ENCODE results near the gene NELFA. TPM values are rescaled to one million over a fixed set of nuclear protein-coding genes. Genes with fewer than 3 reads are reported as not detected.

NELFA gene
- total and polyA plus RNA-seq, 11 donors: 8.1 to 14.9 (median 10.4) TPM

DNA sequence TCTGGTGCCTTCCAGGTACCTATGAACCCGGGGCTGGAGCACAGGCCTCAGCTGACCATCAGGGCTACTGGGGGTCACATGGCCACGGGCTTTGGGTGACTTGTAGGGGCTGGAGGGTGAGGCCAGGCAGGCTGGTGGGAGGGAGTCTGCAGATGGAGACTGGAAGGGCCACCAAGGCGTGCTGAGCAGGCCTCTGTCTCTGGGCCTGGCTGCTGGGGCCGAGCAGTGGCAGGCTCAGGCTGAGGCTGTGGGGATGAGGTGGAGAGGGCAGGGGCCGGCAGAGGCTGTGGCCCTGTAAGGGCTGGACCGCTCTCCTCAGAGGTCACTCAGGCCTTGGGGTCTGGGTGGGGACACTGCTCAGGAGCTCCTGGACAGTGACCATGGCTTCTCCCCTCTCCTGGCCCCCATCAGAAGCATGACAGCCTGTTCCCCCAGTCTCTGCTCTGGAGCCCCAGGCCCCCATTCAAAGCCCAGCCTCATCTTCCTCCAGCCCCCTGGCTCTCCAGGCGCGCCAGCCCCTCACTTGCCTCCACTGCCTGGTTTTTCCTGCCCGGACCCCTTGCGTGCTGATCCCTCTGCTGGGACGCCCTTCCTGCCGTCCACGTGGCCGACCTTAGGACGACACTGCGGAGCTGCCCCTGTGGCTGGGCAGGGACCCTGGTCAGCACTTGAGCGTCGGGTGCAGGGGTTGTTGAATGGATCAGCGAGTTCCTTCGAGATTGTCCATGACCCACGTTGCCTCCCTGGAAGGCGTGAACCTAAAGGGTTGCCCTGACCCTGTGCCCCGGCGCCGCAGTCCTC, 39.2 kb upstream of the NELFA start:
- TF ChIP-seq POLR2A (IDR thresholded peaks at IDR 0.05): no peak
- TF ChIP-seq, protein P1, sequence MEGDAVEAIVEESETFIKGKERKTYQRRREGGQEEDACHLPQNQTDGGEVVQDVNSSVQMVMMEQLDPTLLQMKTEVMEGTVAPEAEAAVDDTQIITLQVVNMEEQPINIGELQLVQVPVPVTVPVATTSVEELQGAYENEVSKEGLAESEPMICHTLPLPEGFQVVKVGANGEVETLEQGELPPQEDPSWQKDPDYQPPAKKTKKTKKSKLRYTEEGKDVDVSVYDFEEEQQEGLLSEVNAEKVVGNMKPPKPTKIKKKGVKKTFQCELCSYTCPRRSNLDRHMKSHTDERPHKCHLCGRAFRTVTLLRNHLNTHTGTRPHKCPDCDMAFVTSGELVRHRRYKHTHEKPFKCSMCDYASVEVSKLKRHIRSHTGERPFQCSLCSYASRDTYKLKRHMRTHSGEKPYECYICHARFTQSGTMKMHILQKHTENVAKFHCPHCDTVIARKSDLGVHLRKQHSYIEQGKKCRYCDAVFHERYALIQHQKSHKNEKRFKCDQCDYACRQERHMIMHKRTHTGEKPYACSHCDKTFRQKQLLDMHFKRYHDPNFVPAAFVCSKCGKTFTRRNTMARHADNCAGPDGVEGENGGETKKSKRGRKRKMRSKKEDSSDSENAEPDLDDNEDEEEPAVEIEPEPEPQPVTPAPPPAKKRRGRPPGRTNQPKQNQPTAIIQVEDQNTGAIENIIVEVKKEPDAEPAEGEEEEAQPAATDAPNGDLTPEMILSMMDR (IDR thresholded peaks at IDR 0.05): no peak
- Histone ChIP-seq H3K27ac (no peak overlapping the region), H3K27me3 (peaks cover 7 to 59% (median 20%) of the 10 kb centered on the region in 9 donors), H3K4me1 (peaks cover 0 to under 1% (median 0%) of the 10 kb centered on the region in 12 donors), H3K4me3 (no peak overlapping the region), H3K9me3 (peaks cover 0 to 5% (median 0%) of the 10 kb centered on the region in 12 donors), H3K36me3 (no peaks in the 10 kb centered on the region)
- DNase-seq (no peak), ATAC-seq (no peak)
- intact Hi-C loops (cut with DNase I): no loop called here
- 86 to 88% (median 87%) methylated on average over 21 to 25 of the region's 25 CpGs for WGBS, 4 donors

DNA sequence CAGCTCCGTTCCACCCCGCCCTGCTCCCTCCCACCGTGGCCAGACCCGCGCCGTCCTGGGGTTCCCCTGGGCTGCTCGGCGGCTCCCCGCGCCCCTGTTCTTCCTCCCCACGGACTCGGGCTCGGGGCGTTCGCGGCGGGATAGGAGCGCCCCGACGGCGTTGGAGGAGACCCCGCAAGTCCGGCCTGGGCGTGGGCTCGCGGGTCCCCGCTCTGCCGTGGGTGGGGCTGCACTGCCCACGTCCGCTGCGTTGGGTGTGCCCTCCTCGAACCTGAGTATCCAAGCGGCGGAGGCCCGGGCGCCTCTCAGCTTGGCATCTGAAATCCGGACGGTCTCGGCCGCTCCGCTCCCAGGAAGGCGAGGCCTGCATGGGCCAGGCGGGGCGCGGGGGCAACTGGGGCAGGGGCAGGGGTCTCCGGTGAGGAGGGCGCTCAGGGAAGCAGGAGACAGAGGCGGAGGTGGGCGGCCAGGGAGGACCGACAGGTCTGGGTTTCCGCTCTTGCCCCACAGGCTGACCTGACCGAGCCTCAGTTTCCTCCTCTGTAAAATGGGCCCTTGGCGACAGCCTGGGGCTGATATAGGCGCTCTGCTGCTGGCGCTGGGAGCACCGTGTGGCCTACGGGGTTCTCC, 38.4 kb upstream of the NELFA start:
- Histone ChIP-seq H3K4me1 (peaks cover 0 to 9% (median 2%) of the 10 kb centered on the region in 12 donors), H3K9me3 (peaks cover 0 to 5% (median 0%) of the 10 kb centered on the region in 12 donors), H3K27me3 (peaks cover 16 to 60% (median 28%) of the 10 kb centered on the region in 9 donors), H3K36me3 (no peaks in the 10 kb centered on the region), H3K4me3 (no peak overlapping the region), H3K27ac (no peak overlapping the region)
- intact Hi-C loops (cut with DNase I): no loop called here
- peak in 1 of 5 donors; percentile 17 for DNase-seq
- no peak for TF ChIP-seq POLR2A (IDR thresholded peaks at IDR 0.05)
- ATAC-seq: no peak
- 40 to 63% (median 41%) methylated on average over 14 to 57 of the region's 57 CpGs for WGBS, 4 donors

- 62 to 71% (median 68%) methylated on average over 14 to 28 of the region's 28 CpGs for WGBS, 4 donors
- DNase-seq: no peak
- intact Hi-C loops (cut with DNase I): no loop called here
- no peaks in the 10 kb centered on the region for H3K36me3 ChIP-seq
- no peak for TF ChIP-seq POLR2A (IDR thresholded peaks at IDR 0.05)
- TF ChIP-seq, protein P1 (IDR thresholded peaks at IDR 0.05): no peak
- H3K4me3 ChIP-seq: no peak overlapping the region
- H3K4me1 ChIP-seq: peaks cover 0 to 17% (median 7%) of the 10 kb centered on the region in 12 donors
- H3K27ac ChIP-seq: no peak overlapping the region
- no peak for ATAC-seq
- peaks cover 19 to 60% (median 33%) of the 10 kb centered on the region in 9 donors for H3K27me3 ChIP-seq
- H3K9me3 ChIP-seq: peaks cover 0 to 5% (median 0%) of the 10 kb centered on the region in 12 donors
These were observed 37.5 kb upstream of the NELFA start for GRCh38 chr4:2046031-2046961.

DNA sequence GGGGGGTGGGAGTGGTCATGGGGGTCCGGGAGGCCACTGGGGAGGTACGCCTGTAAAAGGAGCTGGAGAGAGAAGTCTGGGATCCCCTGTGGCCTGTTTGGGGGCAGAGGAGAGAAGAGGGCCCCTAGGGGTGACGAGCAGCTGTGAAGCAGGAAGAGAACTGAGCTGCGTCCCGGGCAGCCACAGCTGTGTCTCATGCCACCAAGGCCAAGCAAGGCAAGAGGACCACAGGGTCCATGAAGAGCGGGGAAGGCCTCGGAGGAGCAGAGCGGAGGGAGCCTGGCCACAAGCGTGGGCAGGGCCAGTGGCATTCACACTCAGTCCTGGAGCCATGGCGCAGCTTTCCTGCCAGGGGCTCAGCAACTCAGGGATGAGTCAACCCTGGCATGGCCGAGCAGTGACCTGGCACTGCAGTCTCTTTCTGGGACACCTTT, 36.8 kb upstream of the NELFA start:
- Histone ChIP-seq H3K9me3 (peaks cover 0 to 5% (median 0%) of the 10 kb centered on the region in 12 donors), H3K27me3 (peaks cover 26 to 63% (median 40%) of the 10 kb centered on the region in 9 donors), H3K27ac (no peak overlapping the region), H3K4me1 (peaks cover 0 to 25% (median 13%) of the 10 kb centered on the region in 12 donors), H3K36me3 (no peaks in the 10 kb centered on the region), H3K4me3 (no peak overlapping the region)
- DNase-seq: no peak
- ATAC-seq: no peak
- TF ChIP-seq POLR2A (IDR thresholded peaks at IDR 0.05): no peak
- TF ChIP-seq, protein P1 (IDR thresholded peaks at IDR 0.05): no peak
- intact Hi-C loops (cut with DNase I): no loop called here
- 78 to 83% (median 79%) methylated on average over 11 of the region's 11 CpGs for whole genome bisulfite sequencing, 4 donors

Data from heart left ventricle (tissue), 16 donors.